ENCODE results near the gene STARD10.

DNA sequence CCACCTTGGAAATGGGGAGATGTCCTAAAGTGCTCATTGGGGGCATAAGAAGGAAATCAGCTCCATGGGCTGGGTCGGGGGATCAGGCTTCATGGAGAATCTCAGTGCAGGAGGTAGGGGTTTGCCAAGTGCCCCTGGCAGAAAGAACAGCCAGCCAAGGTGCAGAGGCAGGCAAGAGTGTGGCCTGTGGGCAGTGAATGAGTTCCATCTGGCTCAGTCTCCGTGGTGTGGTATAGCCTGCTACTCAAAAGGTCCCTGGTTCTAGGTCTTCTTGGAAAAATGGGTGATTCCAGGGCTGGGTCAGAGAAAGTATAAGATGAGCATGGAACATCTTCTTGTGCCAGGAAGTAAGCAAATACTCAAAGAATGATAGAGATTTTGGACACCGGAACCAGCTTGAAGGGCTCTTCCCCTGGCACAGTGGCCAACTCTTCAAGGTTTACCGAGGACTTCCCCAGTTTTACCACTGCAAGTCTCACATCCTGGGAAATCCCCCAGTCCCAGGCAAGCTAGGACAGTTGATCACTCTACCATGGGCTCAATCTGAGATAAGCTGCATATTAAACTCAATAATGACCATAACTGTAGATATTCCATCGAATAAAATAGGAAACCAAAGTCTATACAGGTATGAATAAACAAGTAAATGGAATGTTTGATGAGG lies 31.1 kb downstream of the STARD10 start:
- TF ChIP-seq NR3C1 (IDR thresholded peaks at IDR 0.05) (no peak), KDM1A (IDR thresholded peaks at IDR 0.05; ENCODE audit: low read depth) (no peak), CTCF (IDR thresholded peaks at IDR 0.05) (no peak)
